ENCODE measurements around the gene SPATA13. TPM values are rescaled to one million over a fixed set of nuclear protein-coding genes. Genes with fewer than 3 reads are reported as not detected.

The SPATA13 gene
- total and polyA plus RNA-seq, 2 experiments from 2014 or later: 2.4 to 4.6 TPM

GRCh38 chr13:24254146-24254841 lies 93.8 kb downstream of the SPATA13 start:
- H2AFZ ChIP-seq: no peak overlapping the region
- H3K9me3 ChIP-seq (ENCODE audit: low read depth): no peaks in the 10 kb centered on the region
- no peaks in the 10 kb centered on the region for H4K20me1 ChIP-seq (ENCODE audit: insufficient read depth)
- in situ Hi-C loops (cut with MboI): no loop called here
- H3K36me3 ChIP-seq (ENCODE audit: low read depth): no peaks in the 10 kb centered on the region
- H3K79me2 ChIP-seq (ENCODE audit: insufficient read depth): no peaks in the 10 kb centered on the region
- no peak overlapping the region for H3K4me3 ChIP-seq
- no peak for DNase-seq
- no peaks in the 10 kb centered on the region for H3K4me1 ChIP-seq (ENCODE audit: insufficient read depth)
- no peaks in the 10 kb centered on the region for H3K27me3 ChIP-seq (replicated peaks; ENCODE audit: insufficient read depth)
- no peaks in the 10 kb centered on the region for H3K9me2 ChIP-seq (ENCODE audit: insufficient read depth)
- no peak for TF ChIP-seq EZH2phosphoT487 (IDR thresholded peaks at IDR 0.05; ENCODE audit: insufficient read depth, low read depth)
- no peak for TF ChIP-seq EZH2 (IDR thresholded peaks at IDR 0.05; ENCODE audit: insufficient read depth, poor library complexity, severe bottlenecking)
- H3K9ac ChIP-seq: no peak overlapping the region
- no peak overlapping the region for H3K27ac ChIP-seq
- WGBS, 2 experiments (ENCODE audit: low coverage in 1 of 2, low lambda C conversion rate in 2 of 2, missing lambda C conversion rate in 2 of 2): 95 to 97% methylated on average over 10 of the region's 10 CpGs
- H3K4me2 ChIP-seq (ENCODE audit: unreplicated experiment): no peak overlapping the region
- H3F3A ChIP-seq (ENCODE audit: insufficient read depth): no peaks in the 10 kb centered on the region

DNA sequence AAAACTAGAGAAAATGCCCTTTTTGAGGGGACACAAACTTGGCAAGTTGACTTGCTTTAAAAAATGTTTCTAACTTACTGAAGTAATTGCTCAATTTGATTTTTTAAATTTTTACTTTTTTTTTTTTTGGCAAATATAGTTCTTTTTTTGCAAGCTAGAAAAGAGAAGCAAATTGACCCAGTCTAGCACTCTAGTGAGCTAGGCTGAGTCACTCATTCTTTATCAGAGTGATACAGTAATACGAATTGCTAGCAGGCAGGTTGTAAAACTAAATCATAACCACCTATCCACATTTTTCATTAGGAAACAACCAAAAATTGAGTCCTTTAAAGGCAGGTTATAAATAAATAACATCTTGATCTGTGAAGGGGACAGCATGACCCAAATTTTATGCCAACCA lies 97.0 kb downstream of the SPATA13 start:
- in situ Hi-C loops (cut with MboI): no loop called here
- Histone ChIP-seq H3K79me2 (ENCODE audit: insufficient read depth) (no peaks in the 10 kb centered on the region), H3K36me3 (ENCODE audit: low read depth) (no peaks in the 10 kb centered on the region), H3K4me1 (ENCODE audit: insufficient read depth) (no peaks in the 10 kb centered on the region), H2AFZ (no peak overlapping the region), H3K9ac (no peak overlapping the region), H3K27ac (no peak overlapping the region), H3K4me3 (no peak overlapping the region), H3K4me2 (ENCODE audit: unreplicated experiment) (no peak overlapping the region), H3K9me2 (ENCODE audit: insufficient read depth) (no peaks in the 10 kb centered on the region), H4K20me1 (ENCODE audit: insufficient read depth) (no peaks in the 10 kb centered on the region), H3F3A (ENCODE audit: insufficient read depth) (no peaks in the 10 kb centered on the region), H3K27me3 (replicated peaks; ENCODE audit: insufficient read depth) (no peaks in the 10 kb centered on the region), H3K9me3 (ENCODE audit: low read depth) (no peaks in the 10 kb centered on the region)
- 47 to 71% methylated on average over 1 of the region's 1 CpG for WGBS, 2 experiments (ENCODE audit: low coverage in 1 of 2, low lambda C conversion rate in 2 of 2, missing lambda C conversion rate in 2 of 2)
- no peak for TF ChIP-seq EZH2 (IDR thresholded peaks at IDR 0.05; ENCODE audit: insufficient read depth, poor library complexity, severe bottlenecking)
- DNase-seq: no peak

DNA sequence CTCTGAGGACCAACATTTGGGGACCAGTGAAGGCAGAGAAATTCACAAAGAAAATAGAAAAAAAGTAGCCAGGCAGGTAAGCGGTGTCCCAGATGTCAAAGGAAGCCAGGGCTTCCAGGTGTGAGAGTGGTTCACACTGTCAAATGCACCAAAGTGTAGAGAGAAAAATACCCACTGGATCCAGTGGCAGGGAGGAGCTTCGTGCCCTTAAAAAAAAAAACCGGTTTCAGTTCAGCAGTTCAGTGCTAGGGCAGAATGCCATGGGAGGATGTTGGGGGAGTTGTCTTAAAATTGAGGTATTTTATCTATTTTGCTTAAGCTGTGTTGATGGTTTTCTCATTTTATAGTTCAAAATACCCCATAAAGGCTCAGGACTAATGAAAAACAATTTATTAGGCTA lies 101.0 kb downstream of the SPATA13 start:
- H3K36me3 ChIP-seq (ENCODE audit: low read depth): no peaks in the 10 kb centered on the region
- no peaks in the 10 kb centered on the region for H3K4me1 ChIP-seq (ENCODE audit: insufficient read depth)
- H3K27ac ChIP-seq: no peak overlapping the region
- no peaks in the 10 kb centered on the region for H4K20me1 ChIP-seq (ENCODE audit: insufficient read depth)
- peaks cover 10% of the 10 kb centered on the region for H3F3A ChIP-seq (ENCODE audit: insufficient read depth)
- H2AFZ ChIP-seq: no peak overlapping the region
- no peak overlapping the region for H3K4me2 ChIP-seq (ENCODE audit: unreplicated experiment)
- WGBS, 2 experiments (ENCODE audit: low coverage in 1 of 2, low lambda C conversion rate in 2 of 2, missing lambda C conversion rate in 2 of 2): 98 to 99% methylated on average over 3 of the region's 3 CpGs
- no peaks in the 10 kb centered on the region for H3K9me3 ChIP-seq (ENCODE audit: low read depth)
- in situ Hi-C loops (cut with MboI): no loop called here
- H3K9ac ChIP-seq: no peak overlapping the region
- H3K9me2 ChIP-seq (ENCODE audit: insufficient read depth): no peaks in the 10 kb centered on the region
- no peak for DNase-seq
- H3K27me3 ChIP-seq (replicated peaks; ENCODE audit: insufficient read depth): no peaks in the 10 kb centered on the region
- no peaks in the 10 kb centered on the region for H3K79me2 ChIP-seq (ENCODE audit: insufficient read depth)
- TF ChIP-seq EZH2 (IDR thresholded peaks at IDR 0.05; ENCODE audit: insufficient read depth, poor library complexity, severe bottlenecking) (no peak), EZH2phosphoT487 (IDR thresholded peaks at IDR 0.05; ENCODE audit: insufficient read depth, low read depth) (no peak)
- no peak overlapping the region for H3K4me3 ChIP-seq

- 52 to 57% methylated on average over 4 of the region's 4 CpGs for WGBS, 2 experiments (ENCODE audit: low coverage in 1 of 2, low lambda C conversion rate in 2 of 2, missing lambda C conversion rate in 2 of 2)
- H3K9me3 ChIP-seq (ENCODE audit: low read depth): no peaks in the 10 kb centered on the region
These were observed 103.1 kb downstream of the SPATA13 start for GRCh38 chr13:24263632-24264031.

More at GRCh38 chr13:24263632-24264031, 103.1 kb downstream of the SPATA13 start:
- H3K27me3 ChIP-seq (replicated peaks; ENCODE audit: insufficient read depth): no peaks in the 10 kb centered on the region
- H3K36me3 ChIP-seq (ENCODE audit: low read depth): no peaks in the 10 kb centered on the region
- H3K4me3 ChIP-seq: no peak overlapping the region
- TF ChIP-seq EZH2phosphoT487 (IDR thresholded peaks at IDR 0.05; ENCODE audit: insufficient read depth, low read depth) (no peak), EZH2 (IDR thresholded peaks at IDR 0.05; ENCODE audit: insufficient read depth, poor library complexity, severe bottlenecking) (no peak)
- peaks cover 10% of the 10 kb centered on the region for H3F3A ChIP-seq (ENCODE audit: insufficient read depth)
- H3K27ac ChIP-seq: no peak overlapping the region
- no peaks in the 10 kb centered on the region for H3K9me2 ChIP-seq (ENCODE audit: insufficient read depth)
- DNase-seq: peak; percentile 26
- H3K4me1 ChIP-seq (ENCODE audit: insufficient read depth): peaks cover 4% of the 10 kb centered on the region; the same call in 1 of the 2 replicates
- peak overlapping the region; percentile 31 for H3K4me2 ChIP-seq (ENCODE audit: unreplicated experiment)
- H4K20me1 ChIP-seq (ENCODE audit: insufficient read depth): no peaks in the 10 kb centered on the region
- no peak overlapping the region for H3K9ac ChIP-seq
- in situ Hi-C loops (cut with MboI): no loop called here
- 0 out of 2 replicates have a peak overlapping the region, but pooled peaks have one; percentile 12 for H2AFZ ChIP-seq
- no peaks in the 10 kb centered on the region for H3K79me2 ChIP-seq (ENCODE audit: insufficient read depth)

Measured in GM23248 (cell line).